RPMI7951 (cell line): ENCODE data around the gene SYS1. TPM values are rescaled to one million over a fixed set of nuclear protein-coding genes. Genes with fewer than 3 reads are reported as not detected.

Experiments used
- DNase-seq: peaks from one replicate; pipeline ENCODE4 v3.0.0-alpha.2; 2012; ENCODE audit warnings: low read depth
- total RNA-seq: library from RNA; depleted of rRNA; stranded (reverse); fragments of >200 nt; shearing (Covaris generic); gene quantifications from 2 replicates; pipeline ENCODE4 v1.2.3, GENCODE V29; 2014; rRNA removed

SYS1 gene
- total RNA-seq, 1 experiment from 2014 or later, result 29.2 TPM

GRCh38 chr20:45415822-45416637, 53.1 kb downstream of the SYS1 start, which contains the start of gene PIGT:
Gene PIGT, plus strand, starts transcription at chr20:45416141. Its CDS starts 16 bp downstream, at chr20:45416157.
- peak; percentile 91 for DNase-seq

- DNase-seq, result no peak
Measured at GRCh38 chr20:45416917-45417316, 54.0 kb downstream of the SYS1 start.

Other genes with a start within 250 kb of the SYS1 start
- gene WFDC5, start 248.0 kb upstream of the SYS1 start, total RNA-seq, result not detected in 2 replicates
- not detected in 2 replicates for gene WFDC12, start 238.7 kb upstream of the SYS1 start, total RNA-seq
- gene PI3, start 188.3 kb upstream of the SYS1 start, total RNA-seq, result not detected in 2 replicates
- not detected in 2 replicates for gene SEMG1, start 156.1 kb upstream of the SYS1 start, total RNA-seq
- not detected in 2 replicates for gene SEMG2, start 141.8 kb upstream of the SYS1 start, total RNA-seq
- not detected in 2 replicates for gene SLPI, start 108.6 kb upstream of the SYS1 start, total RNA-seq
- not detected in 2 replicates for gene RBPJL, start 56.3 kb upstream of the SYS1 start, total RNA-seq
- gene MATN4, start 54.9 kb upstream of the SYS1 start, total RNA-seq, result 0.10 TPM in 1 of 2 replicates, not detected in the other
- 88.2 and 103 TPM in 2 replicates for gene SDC4, start 14.7 kb upstream of the SYS1 start, total RNA-seq
- not detected in 2 replicates for gene TP53TG5, start 15.2 kb downstream of the SYS1 start, total RNA-seq
- gene DBNDD2, start 45.1 kb downstream of the SYS1 start, total RNA-seq, result 10.1 and 12.5 TPM in 2 replicates
- 196 and 220 TPM in 2 replicates for gene PIGT, start 53.0 kb downstream of the SYS1 start, total RNA-seq
- 0.78 TPM in 1 of 2 replicates, not detected in the other for gene WFDC2, start 106.6 kb downstream of the SYS1 start, total RNA-seq
- gene SPINT3, start 152.5 kb downstream of the SYS1 start, total RNA-seq, result not detected in 2 replicates
- gene WFDC6, start 176.3 kb downstream of the SYS1 start, total RNA-seq, result not detected in 2 replicates
- not detected in 2 replicates for gene EPPIN, start 184.2 kb downstream of the SYS1 start, total RNA-seq
- gene WFDC8, start 216.1 kb downstream of the SYS1 start, total RNA-seq, result not detected in 2 replicates